ENCODE results near the gene FBXO15. TPM values are rescaled to one million over a fixed set of nuclear protein-coding genes. Genes with fewer than 3 reads are reported as not detected.

FBXO15 gene
- total RNA-seq, 1 experiment from 2014 or later, result 0.39 TPM

DNA sequence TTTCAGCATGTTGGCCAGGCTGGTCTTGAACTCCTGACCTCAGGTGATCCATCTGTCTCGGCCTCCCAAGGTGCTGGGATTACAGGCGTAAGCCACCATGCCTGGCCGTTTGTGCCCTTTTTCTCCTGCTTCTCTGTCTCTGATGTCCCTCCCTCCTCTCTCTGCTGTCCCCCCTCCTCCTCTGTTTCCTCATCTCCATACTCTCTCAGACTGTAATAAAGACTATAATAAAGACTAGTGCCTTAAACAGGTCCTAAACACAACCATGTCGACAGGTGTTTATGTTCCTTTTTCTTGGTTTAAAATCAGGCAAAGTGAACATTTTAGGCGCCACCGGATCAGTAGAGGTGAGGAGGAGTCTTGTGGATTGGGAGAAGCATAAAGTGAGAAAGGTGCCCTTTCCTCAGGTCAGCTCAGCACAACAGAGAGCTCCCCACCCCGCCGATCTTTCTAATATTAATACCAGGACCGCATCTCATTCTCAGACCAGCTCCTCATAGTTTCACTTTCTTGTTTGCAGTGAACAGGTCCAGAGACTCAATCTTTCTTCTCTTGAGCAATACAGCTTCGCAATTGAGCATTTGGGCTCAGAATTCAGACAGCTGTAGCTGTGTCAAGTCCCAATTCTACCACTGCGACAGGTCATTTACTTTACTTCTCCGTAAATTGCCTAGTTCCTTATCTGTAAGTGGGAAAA is 24.4 kb upstream of the FBXO15 start:
- Histone ChIP-seq H3K79me2 (ENCODE audit: insufficient read depth, low read length) (no peaks in the 10 kb centered on the region), H2AFZ (ENCODE audit: low read length) (no peak overlapping the region), H4K8ac (replicated peaks; ENCODE audit: insufficient read length, low read depth, low read length) (no peak overlapping the region), H3K14ac (ENCODE audit: insufficient read depth, low read length) (no peak overlapping the region), H3K9ac (ENCODE audit: extremely low read depth, insufficient read length, low read length) (no peak overlapping the region), H4K5ac (ENCODE audit: insufficient read length, low read depth, low read length) (no peak overlapping the region), H2AK5ac (ENCODE audit: insufficient read length, low read length) (no peak overlapping the region), H2BK5ac (ENCODE audit: insufficient read length, low read length) (no peak overlapping the region), H3K79me1 (ENCODE audit: insufficient read depth, low read depth, low read length, poor library complexity, severe bottlenecking) (no peaks in the 10 kb centered on the region), H2BK120ac (ENCODE audit: low read depth, low read length, poor library complexity, severe bottlenecking) (no peak overlapping the region), H3T11ph (ENCODE audit: low read length) (no peak overlapping the region), H3K23me2 (ENCODE audit: insufficient read length, low read depth, low read length, poor library complexity, severe bottlenecking) (no peaks in the 10 kb centered on the region), H4K20me1 (ENCODE audit: control insufficient read depth, insufficient read depth, insufficient read length) (no peaks in the 10 kb centered on the region), H3K23ac (ENCODE audit: insufficient read length, low read depth, low read length) (no peak overlapping the region), H3K27me3 (ENCODE audit: insufficient read depth, low read length) (no peaks in the 10 kb centered on the region), H3K27ac (ENCODE audit: insufficient read length, low read depth, low read length) (no peak overlapping the region), H3K9me3 (ENCODE audit: control insufficient read depth, low read depth, low read length) (no peaks in the 10 kb centered on the region), H3K18ac (ENCODE audit: insufficient read length, low read depth, low read length) (no peak overlapping the region), H3K4me1 (ENCODE audit: insufficient read depth, low read length) (no peaks in the 10 kb centered on the region), H3K4ac (ENCODE audit: low read depth, low read length) (no peak overlapping the region), H2BK20ac (ENCODE audit: low read depth, low read length, poor library complexity, severe bottlenecking) (no peak overlapping the region), H3K4me2 (ENCODE audit: insufficient read depth, insufficient read length, low read length) (no peak overlapping the region), H2BK12ac (ENCODE audit: insufficient read length, low read depth, low read length) (no peak overlapping the region), H3K56ac (ENCODE audit: insufficient read length, low read depth, low read length) (no peak overlapping the region), H2BK15ac (ENCODE audit: low read depth, low read length) (no peak overlapping the region), H4K91ac (ENCODE audit: insufficient read length, low read depth, low read length) (no peak overlapping the region)
- no CpG with 5 or more reads among the region's 12 CpGs for WGBS (ENCODE audit: extremely low coverage, insufficient read length, low lambda C conversion rate)
- Mint-ChIP-seq H3K4me1 (no peaks in the 10 kb centered on the region), H3K27ac (no peak overlapping the region), H3K27me3 (ENCODE audit: low read depth) (peaks cover 16% of the 10 kb centered on the region), H3K4me3 (no peak overlapping the region), H3K9me3 (no peaks in the 10 kb centered on the region), H3K36me3 (ENCODE audit: insufficient read depth in 1 of 3, low read depth in 3 of 3) (no peaks in the 10 kb centered on the region; a peak in 1 of 7 replicates)
- TF ChIP-seq, protein P1, sequence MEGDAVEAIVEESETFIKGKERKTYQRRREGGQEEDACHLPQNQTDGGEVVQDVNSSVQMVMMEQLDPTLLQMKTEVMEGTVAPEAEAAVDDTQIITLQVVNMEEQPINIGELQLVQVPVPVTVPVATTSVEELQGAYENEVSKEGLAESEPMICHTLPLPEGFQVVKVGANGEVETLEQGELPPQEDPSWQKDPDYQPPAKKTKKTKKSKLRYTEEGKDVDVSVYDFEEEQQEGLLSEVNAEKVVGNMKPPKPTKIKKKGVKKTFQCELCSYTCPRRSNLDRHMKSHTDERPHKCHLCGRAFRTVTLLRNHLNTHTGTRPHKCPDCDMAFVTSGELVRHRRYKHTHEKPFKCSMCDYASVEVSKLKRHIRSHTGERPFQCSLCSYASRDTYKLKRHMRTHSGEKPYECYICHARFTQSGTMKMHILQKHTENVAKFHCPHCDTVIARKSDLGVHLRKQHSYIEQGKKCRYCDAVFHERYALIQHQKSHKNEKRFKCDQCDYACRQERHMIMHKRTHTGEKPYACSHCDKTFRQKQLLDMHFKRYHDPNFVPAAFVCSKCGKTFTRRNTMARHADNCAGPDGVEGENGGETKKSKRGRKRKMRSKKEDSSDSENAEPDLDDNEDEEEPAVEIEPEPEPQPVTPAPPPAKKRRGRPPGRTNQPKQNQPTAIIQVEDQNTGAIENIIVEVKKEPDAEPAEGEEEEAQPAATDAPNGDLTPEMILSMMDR (conservative IDR thresholded peaks at IDR 0.05), result no peak
- no peak for DNase-seq

All from H9 (cell line).